Bronchial epithelial cell (primary cell): ENCODE measurements around the gene KDM2B. TPM values are rescaled to one million over a fixed set of nuclear protein-coding genes. Genes with fewer than 3 reads are reported as not detected.

Experiments used
- DNase-seq: peaks from one replicate; pipeline ENCODE4 v3.0.0-alpha.2; 2010; ENCODE audit warnings: low read depth
- FAIRE-seq: peaks from 2 replicates; lab custom pipeline; 2011; peaks lifted over from hg19 to GRCh38; lab: Jason Lieb, UNC
- H3K27me3 ChIP-seq: 2 replicates; pipeline ENCODE4 v1.5.1; 2011; ENCODE audit warnings: low read length; ENCODE audit not compliant: control insufficient read depth, insufficient read depth
- H3K36me3 ChIP-seq: 2 replicates; pipeline ENCODE4 v1.5.1; 2011; ENCODE audit warnings: low read length; ENCODE audit not compliant: control insufficient read depth, insufficient read depth
- H3K4me3 ChIP-seq: 2 replicates; pipeline ENCODE4 v1.5.1; 2011; ENCODE audit warnings: mild to moderate bottlenecking, low read depth, low read length, control low read depth
- CTCF ChIP-seq: IDR thresholded peaks from 2 replicates; pipeline ENCODE4 v1.5.1; 2011; ENCODE audit warnings: mild to moderate bottlenecking, moderate library complexity, low read length, control low read depth, inconsistent platforms; ENCODE audit not compliant: insufficient read depth, severe bottlenecking
- total RNA-seq: library from RNA; depleted of rRNA; stranded (reverse); fragments of >200 nt; gene quantifications from 2 replicates; pipeline ENCODE4 v1.2.1, GENCODE V29; 2014

KDM2B gene
- total RNA-seq, 1 donor from 2014 or later = 14.2 TPM

GRCh38 chr12:121537814-121538698 lies 42.8 kb downstream of the KDM2B start:
- H3K4me3 ChIP-seq = peak overlapping the region; percentile 45
- DNase-seq (no peak), FAIRE-seq (no peak)
- TF ChIP-seq CTCF = no peak
- peaks cover 6% of the 10 kb centered on the region for H3K27me3 ChIP-seq
- no peaks in the 10 kb centered on the region for H3K36me3 ChIP-seq

GRCh38 chr12:121536899-121537813 lies 43.7 kb downstream of the KDM2B start:
- Histone ChIP-seq H3K4me3 (peak overlapping the region; percentile 45), H3K36me3 (no peaks in the 10 kb centered on the region), H3K27me3 (peaks cover 6% of the 10 kb centered on the region)
- FAIRE-seq = no peak
- TF ChIP-seq CTCF = no peak
- no peak for DNase-seq

GRCh38 chr12:121536054-121536898 lies 44.5 kb downstream of the KDM2B start:
- Histone ChIP-seq H3K36me3 (no peaks in the 10 kb centered on the region), H3K4me3 (peak overlapping the region; percentile 45), H3K27me3 (peaks cover 6% of the 10 kb centered on the region)
- no peak for TF ChIP-seq CTCF
- DNase-seq = peak; percentile 67
- no peak for FAIRE-seq

- Histone ChIP-seq H3K36me3 (no peaks in the 10 kb centered on the region), H3K27me3 (peaks cover 6% of the 10 kb centered on the region), H3K4me3 (peak overlapping the region; percentile 25)
- FAIRE-seq = no peak
- no peak for DNase-seq
- TF ChIP-seq CTCF = no peak
Observed at GRCh38 chr12:121535150-121536053, 45.4 kb downstream of the KDM2B start.
